ENCODE data around the gene EPC2.

EPC2 gene

DNA sequence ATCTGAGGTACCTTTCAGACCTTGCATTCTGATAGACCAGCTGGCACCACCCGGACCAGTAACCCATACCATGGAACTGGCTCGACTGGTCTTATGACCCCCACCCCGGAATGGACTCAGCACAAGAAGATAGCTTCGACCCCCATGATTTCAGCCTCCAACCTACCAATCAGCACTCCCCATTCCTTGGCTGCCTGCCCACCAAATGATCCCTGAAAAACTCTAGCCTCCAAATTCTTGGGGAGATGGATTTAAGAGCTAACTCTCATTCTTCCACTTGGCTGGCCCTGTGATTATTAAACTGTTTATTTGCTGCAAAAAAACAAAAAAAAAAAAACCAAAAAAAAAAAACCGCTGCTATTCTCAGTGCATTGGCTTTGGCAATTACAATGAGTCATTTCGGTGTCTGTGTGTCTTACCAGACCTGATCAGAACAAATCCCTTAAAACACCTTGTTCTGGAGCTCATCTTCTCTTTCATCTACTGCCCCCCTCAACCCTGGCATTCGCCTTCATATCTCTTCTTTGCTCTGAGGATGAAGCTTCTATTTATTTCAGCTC, 170.4 kb downstream of the EPC2 start:
- no peak for DNase-seq

DNA sequence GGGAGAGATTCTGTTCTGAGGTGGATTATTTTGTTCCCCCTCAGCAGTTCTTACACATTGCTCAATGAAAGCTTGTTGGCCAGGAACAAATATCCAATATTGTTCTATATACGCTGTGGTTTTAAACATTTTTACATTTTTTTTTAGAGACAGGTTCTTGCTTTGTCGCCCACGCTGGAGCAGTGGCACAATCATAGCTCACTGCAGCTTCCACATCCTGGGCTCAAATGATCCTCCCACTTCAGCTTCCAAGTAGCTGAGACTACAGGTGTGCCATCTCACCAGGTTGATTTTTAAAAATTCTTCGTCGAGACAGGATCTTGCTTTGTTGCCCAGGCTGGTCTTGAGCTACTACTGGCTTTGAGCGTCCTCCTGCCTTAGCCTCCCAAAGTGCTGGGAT, 171.6 kb downstream of the EPC2 start:
- DNase-seq: no peak

DNA sequence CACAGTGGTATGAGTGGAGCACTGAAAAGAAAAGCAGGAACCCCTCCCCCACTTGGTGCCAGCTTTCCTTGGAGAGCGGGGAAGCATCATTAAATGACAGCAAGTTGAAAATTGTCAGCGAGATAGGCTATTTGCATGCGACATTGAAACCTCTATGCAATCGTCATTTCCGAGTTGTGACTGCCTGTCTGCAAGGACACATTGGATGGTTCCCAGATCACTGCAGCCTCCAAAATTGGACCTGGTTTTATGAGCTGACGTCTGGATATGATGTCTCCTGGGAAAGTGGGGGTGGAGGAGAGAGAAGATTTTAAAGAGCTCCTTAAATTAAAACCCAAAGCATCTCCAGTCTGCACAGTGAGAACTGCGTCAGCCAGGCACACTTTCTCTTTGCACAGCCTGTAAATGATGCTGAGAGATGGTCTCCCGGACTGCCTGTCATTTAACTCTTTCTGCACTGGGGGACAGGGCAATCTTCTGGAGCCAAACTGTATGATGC, 172.7 kb downstream of the EPC2 start:
- DNase-seq: no peak

DNA sequence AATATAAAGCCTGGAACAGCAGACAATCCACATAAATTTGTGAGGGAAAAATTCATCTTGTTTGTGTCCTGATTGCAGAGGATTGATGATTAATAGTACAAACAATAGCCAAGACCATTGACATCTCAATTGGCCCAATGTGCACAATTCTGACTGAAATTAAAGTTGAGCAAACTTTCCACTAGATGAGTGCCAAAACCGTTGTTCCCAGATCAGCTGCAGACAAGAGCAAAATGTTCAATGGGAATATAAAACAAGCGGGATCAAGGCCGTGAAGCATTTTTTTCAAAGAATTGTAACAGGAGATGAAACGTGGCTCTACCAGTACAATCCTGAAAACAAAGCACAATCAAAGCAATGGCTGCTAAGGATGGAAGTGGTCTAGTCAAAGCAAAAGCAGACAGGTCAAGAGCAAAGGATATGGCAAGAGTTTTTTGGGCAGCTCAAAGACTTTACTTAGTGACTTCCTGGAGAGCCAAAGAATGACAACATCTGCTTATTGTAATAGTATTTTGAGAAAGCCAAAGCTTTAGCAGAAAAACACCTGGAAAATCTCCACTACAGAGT, 174.6 kb downstream of the EPC2 start:
- DNase-seq: no peak

DNA sequence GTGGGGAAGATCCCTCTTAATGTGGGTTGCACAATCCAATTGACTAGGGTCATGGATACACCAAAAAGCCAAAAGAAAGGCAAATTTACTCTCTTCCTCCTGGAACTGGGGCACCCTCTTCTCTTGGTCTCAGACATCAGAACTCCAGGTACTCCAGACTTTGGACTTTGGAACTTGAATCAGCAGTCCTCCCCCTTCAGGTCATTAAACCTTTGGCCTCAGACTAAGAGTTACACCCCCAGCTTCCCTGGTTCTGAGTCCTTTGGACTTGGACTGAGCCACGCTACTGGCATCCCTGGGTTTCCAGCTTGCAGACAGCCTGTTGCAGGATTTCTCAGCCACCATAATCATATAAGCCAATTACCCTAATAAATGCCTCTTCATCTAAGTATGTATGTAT, 179.6 kb downstream of the EPC2 start:
- no peak for DNase-seq

DNA sequence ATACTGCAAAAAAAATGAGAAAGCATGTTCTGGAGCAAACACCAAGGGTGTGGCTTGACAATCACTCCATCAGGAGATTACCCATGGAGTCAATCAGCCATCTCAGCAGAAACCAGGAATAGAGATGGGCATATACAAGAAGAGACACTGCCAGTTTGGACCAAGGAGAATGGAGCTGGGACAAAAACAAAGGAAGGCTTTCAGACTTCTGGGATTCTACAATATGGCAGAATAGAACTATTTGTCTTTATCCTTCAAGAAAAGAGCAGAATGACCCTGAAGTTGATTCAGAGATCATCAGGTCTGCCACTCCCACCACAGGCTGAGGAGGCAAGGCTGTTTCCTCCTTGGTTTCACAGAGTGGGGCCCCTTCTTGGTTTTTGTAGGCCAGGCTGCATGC, 182.2 kb downstream of the EPC2 start:
- DNase-seq: no peak

DNA sequence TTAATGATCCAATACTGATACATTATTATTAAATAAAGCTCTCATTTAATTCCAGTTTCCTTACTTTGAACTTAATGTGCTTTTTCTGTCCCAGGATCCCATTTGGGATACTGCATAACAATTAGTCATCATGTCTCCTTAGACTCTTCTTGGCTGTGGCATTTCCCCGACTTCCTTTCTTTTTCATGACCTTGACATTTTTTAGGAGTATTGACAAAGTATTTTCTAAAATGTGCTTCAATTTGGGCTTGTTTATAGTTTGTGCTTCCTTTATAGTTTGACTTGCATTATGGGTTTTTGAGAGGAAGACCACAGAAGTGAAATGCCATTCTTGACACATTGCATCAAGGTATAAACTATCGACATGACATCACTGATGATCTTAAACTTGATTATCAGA, 184.4 kb downstream of the EPC2 start:
- no peak for DNase-seq

DNA sequence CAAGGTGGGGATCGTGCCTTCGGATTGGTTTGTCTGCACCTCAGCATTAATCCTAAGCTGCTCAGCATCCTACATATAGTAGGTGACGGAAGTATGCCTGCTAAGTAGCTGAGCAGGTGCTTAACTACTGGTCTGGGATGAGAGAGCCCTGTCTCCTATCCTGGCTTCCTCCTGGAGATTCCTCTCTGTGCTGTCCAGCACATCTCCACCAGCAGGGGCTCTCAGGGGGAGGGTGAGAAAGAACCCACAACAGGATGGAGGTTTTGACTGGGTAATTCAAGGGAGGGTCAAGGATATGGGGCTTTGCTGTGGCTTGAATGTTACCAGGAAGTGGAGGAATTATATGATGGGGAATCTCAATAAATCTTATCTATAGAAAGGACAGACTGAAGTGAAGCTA, 185.1 kb downstream of the EPC2 start:
- DNase-seq: no peak

DNA sequence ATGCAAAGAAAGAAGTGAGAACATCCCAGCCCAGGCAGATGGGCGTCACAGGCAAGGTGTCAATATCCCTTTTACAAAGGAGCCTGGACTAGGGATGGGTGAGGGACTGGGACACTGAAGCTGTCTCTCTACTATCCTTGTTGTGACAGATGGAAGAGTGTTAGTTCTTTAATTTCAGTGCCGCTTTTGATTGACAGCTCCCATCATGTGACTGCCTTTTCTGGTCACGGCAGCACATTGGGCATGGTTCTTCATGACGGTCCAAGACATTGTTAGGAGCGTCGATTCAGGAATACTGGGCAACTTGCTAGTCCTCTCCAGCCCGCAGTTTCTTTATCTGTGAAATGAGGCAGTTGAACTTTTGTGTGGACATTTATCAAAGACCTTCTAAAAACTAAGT, 188.1 kb downstream of the EPC2 start:
- DNase-seq: no peak
